ENCODE measurements around the gene BACH1.

Gene BACH1

DNA sequence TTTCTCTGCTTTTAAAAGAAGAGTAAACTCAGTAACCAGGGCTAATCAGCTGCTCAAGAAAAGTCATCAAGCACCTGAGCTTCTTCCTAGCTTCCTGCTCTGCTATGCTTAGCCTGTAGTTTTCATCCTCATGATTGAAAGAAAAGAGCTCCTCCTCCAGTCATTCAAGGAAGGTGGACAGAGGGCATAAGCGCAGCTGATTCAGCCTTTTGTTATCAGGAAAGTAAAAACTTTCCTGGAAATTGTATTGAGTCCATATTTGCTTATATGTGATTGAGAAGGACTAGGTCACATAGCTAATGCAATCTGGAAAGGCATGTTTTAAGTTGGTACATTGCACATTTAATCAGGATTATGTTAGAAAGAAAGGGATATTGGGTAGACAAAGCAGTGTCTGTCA is 8.5 kb upstream of the BACH1 start:
- DNase-seq (ENCODE audit: low read depth in 1 of 2, low spot score in 1 of 2) = no peak

- no peak for DNase-seq (ENCODE audit: low read depth in 1 of 2, low spot score in 1 of 2)
These were observed 5.2 kb upstream of the BACH1 start for GRCh38 chr21:29293495-29293894.

- no peak for DNase-seq (ENCODE audit: low read depth in 1 of 2, low spot score in 1 of 2)
These were observed 3.6 kb upstream of the BACH1 start for GRCh38 chr21:29295066-29295650.

DNA sequence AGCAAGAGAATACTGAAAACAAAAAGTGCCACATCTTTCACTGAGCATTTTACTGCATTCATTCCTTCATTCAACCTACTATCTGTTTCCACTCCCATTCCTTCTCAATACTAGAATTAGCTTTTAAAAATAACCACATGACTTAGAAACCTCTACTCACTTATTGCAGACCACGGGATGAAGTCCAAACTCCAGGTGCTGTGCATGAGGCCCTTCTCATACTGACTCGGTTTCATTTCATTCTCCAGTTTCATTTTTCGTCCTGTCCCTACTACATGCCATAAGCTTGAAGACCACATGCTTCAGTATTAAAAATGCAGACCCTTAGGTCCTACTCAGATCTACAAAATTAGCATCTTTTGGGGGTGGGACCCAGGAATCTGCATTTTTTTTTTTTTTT is 2.3 kb upstream of the BACH1 start:
- no peak for DNase-seq (ENCODE audit: low read depth in 1 of 2, low spot score in 1 of 2)

- peak in 1 of 2 donors; percentile 3 for DNase-seq (ENCODE audit: low read depth in 1 of 2, low spot score in 1 of 2)
These were observed 1.0 kb upstream of the BACH1 start for GRCh38 chr21:29297483-29298347.

GRCh38 chr21:29299046-29299915 is 559 bp downstream of the BACH1 start:
- peak; percentile 42 to 61 for DNase-seq (ENCODE audit: low read depth in 1 of 2, low spot score in 1 of 2)

DNA sequence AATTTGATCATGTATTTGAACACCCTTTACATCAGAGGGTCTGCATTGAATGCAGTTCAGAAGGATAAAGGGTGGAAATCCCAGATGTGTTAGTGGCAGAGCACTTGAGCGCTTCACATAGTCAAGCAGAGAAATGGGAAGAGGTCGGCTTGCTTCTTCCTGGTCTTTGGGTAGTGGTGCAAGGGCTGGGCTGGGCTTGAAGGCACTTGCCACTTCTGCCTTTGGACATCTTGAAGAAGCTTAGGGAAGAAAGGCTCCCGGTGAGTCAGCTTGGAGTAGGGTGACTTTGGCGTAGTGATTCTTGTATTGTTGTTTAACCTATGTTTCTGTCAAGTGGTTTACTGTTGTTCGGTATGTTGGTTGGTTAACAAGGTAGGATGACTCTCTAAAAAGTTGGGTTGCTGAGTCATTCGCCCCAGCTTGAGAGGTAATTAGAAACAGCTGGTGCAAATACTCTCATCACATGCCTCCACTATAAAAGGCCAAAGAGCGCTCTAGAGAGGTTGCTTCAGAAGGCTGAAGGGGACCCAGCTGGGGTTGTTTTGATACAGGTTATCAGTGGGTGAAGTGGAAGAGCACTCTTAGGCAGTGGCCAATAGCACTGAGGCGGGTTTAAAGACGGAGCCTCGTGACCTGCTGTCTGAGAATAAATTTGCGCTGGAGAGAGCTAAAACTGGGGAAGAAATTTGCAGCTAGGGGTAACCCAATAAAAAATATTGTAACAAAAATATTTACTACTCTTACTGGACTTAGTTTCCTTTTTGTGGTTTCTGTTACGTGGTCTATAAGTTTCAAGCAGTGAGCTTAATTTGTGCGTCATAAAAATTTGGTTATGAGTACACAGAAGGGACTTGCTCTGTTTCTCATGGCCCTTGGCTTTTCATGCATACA is 1.4 kb downstream of the BACH1 start:
- peak in 1 of 2 donors; percentile 14 for DNase-seq (ENCODE audit: low read depth in 1 of 2, low spot score in 1 of 2)

- DNase-seq (ENCODE audit: low read depth in 1 of 2, low spot score in 1 of 2) = no peak
These were observed 2.1 kb downstream of the BACH1 start for GRCh38 chr21:29300807-29301138.

GRCh38 chr21:29301691-29302090 is 3.0 kb downstream of the BACH1 start:
- no peak for DNase-seq (ENCODE audit: low read depth in 1 of 2, low spot score in 1 of 2)

- DNase-seq (ENCODE audit: low read depth in 1 of 2, low spot score in 1 of 2) = no peak
These were observed 3.7 kb downstream of the BACH1 start for GRCh38 chr21:29302359-29302875.

GRCh38 chr21:29303288-29303687 is 4.6 kb downstream of the BACH1 start:
- DNase-seq (ENCODE audit: low read depth in 1 of 2, low spot score in 1 of 2) = no peak

- no peak for DNase-seq (ENCODE audit: low read depth in 1 of 2, low spot score in 1 of 2)
These were observed 5.9 kb downstream of the BACH1 start for GRCh38 chr21:29304597-29304996.

GRCh38 chr21:29305068-29305467 is 6.3 kb downstream of the BACH1 start:
- no peak for DNase-seq (ENCODE audit: low read depth in 1 of 2, low spot score in 1 of 2)

- no peak for DNase-seq (ENCODE audit: low read depth in 1 of 2, low spot score in 1 of 2)
These were observed 6.8 kb downstream of the BACH1 start for GRCh38 chr21:29305561-29305960.

- no peak for DNase-seq (ENCODE audit: low read depth in 1 of 2, low spot score in 1 of 2)
These were observed 8.2 kb downstream of the BACH1 start for GRCh38 chr21:29306920-29307319.

- DNase-seq (ENCODE audit: low read depth in 1 of 2, low spot score in 1 of 2) = no peak
These were observed 9.2 kb downstream of the BACH1 start for GRCh38 chr21:29307718-29308455.

DNA sequence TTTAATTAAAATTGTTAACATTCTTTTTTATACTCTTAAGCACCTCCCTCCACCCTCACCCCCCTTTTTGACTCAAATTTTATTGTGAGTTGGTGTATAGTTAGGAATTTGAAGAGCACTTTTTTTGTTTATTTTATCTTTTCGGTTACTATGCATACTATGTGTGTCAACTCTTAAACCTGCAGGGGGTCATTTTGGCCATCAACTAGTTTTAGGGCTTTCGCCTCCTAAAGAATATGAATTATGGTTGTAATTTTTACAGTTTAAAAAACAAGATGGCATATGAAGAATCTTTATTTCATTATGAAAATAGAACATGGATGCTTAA is 9.7 kb downstream of the BACH1 start:
- no peak for DNase-seq (ENCODE audit: low read depth in 1 of 2, low spot score in 1 of 2)

- no peak for DNase-seq (ENCODE audit: low read depth in 1 of 2, low spot score in 1 of 2)
These were observed 11.0 kb downstream of the BACH1 start for GRCh38 chr21:29309703-29310102.

- DNase-seq (ENCODE audit: low read depth in 1 of 2, low spot score in 1 of 2) = no peak
These were observed 13.1 kb downstream of the BACH1 start for GRCh38 chr21:29311802-29312201.

DNA sequence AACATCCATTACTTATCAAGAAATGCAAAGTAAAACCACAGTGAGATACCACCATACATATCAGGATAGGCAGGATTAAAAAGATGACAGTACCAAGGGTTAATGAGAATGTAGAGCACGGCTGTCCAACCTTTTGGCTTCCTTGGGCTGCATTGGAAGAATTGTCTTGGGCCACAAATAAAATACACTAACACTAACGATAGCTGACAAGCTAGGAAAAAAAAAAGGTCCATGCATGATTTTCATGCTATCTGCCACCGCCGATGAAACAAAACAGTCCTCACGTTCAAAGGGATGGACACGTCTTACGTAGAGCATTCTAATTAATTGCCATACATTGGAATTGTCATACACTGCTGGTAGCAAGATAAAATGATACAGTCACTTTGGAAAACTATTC is 14.3 kb downstream of the BACH1 start:
- no peak for DNase-seq (ENCODE audit: low read depth in 1 of 2, low spot score in 1 of 2)

Data from stimulated activated CD4-positive, alpha-beta T cell treated with anti-CD3 and anti-CD28 coated beads, Interleukin-15, amount 100 ng/mL, for 1 hour (primary cell).